ENCODE results near the gene NRG3. TPM values are rescaled to one million over a fixed set of nuclear protein-coding genes. Genes with fewer than 3 reads are reported as not detected.

Gene NRG3
- total RNA-seq, 2 experiments from 2014 or later, result not detected

DNA sequence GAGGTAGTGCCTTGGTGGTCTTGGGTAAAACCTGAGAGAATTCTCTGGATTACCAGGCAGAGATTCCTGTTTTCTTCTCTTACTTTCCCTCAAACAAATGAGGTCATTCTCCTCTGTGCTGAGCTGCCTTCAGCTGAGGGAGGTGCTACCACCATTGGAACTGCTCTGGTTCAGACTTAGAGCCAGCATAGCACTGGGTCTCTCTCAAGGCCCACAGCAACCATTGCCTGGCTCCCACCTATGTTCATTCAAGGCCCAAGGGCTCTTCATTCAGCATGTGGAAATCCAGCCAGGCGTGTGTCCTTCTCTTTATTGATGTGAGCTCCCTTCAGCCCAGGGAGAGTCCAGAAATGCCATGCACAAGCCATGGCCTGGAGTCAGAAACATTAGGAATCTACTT lies 261.1 kb downstream of the NRG3 start:
- H3K4me3 ChIP-seq (ENCODE audit: low read length), result no peak overlapping the region
- Mint-ChIP-seq H3K36me3 (ENCODE audit: low read depth) (no peaks in the 10 kb centered on the region), H3K27ac (no peak overlapping the region), H3K9me3 (peaks cover 8% of the 10 kb centered on the region), H3K27me3 (no peaks in the 10 kb centered on the region), H3K4me3 (no peak overlapping the region), H3K4me1 (ENCODE audit: low read depth) (no peaks in the 10 kb centered on the region)
- DNase-seq (no peak), ATAC-seq (ENCODE audit: poor library complexity) (no peak)
- no peak overlapping the region for H3K27ac ChIP-seq (ENCODE audit: low read depth in 1 of 2, low read length in 2 of 2)
- ChIA-PET POLR2A (no interaction called here), CTCF (no interaction called here)
- H3K4me1 ChIP-seq (ENCODE audit: insufficient read depth, low read length), result no peaks in the 10 kb centered on the region
- intact Hi-C loops (cut with DNase I, micrococcal nuclease), result no loop called here
- TF ChIP-seq CTCF (IDR thresholded peaks at IDR 0.05), result no peak
- H3K36me3 ChIP-seq (ENCODE audit: insufficient read depth, low read length), result no peaks in the 10 kb centered on the region
- no peaks in the 10 kb centered on the region for H3K27me3 ChIP-seq (ENCODE audit: control insufficient read depth in 1 of 2, insufficient read depth in 2 of 2, low read length in 2 of 2)
- H3K9me3 ChIP-seq (ENCODE audit: control insufficient read depth in 1 of 2, insufficient read depth in 1 of 2, low read length in 2 of 2), result no peaks in the 10 kb centered on the region

- POLR2A ChIA-PET, result no interaction called here
- ATAC-seq (ENCODE audit: poor library complexity), result no peak
- Histone ChIP-seq H3K36me3 (ENCODE audit: insufficient read depth, low read length) (no peaks in the 10 kb centered on the region), H3K9me3 (ENCODE audit: control insufficient read depth in 1 of 2, insufficient read depth in 1 of 2, low read length in 2 of 2) (peaks cover 0 to 4% of the 10 kb centered on the region in 2 experiments), H3K4me1 (ENCODE audit: insufficient read depth, low read length) (no peaks in the 10 kb centered on the region), H3K4me3 (ENCODE audit: low read length) (no peak overlapping the region), H3K27me3 (ENCODE audit: control insufficient read depth in 1 of 2, insufficient read depth in 2 of 2, low read length in 2 of 2) (no peaks in the 10 kb centered on the region), H3K27ac (ENCODE audit: low read depth in 1 of 2, low read length in 2 of 2) (no peak overlapping the region)
- CTCF ChIA-PET, result no interaction called here
- H3K4me1 Mint-ChIP-seq (ENCODE audit: low read depth), result no peaks in the 10 kb centered on the region
- no peak overlapping the region for H3K27ac Mint-ChIP-seq
- peaks cover 6% of the 10 kb centered on the region for H3K9me3 Mint-ChIP-seq
- no peak overlapping the region for H3K4me3 Mint-ChIP-seq
- intact Hi-C loops (cut with DNase I, micrococcal nuclease), result no loop called here
- no peaks in the 10 kb centered on the region for H3K27me3 Mint-ChIP-seq
- DNase-seq, result no peak
- TF ChIP-seq CTCF (IDR thresholded peaks at IDR 0.05), result no peak
- no peaks in the 10 kb centered on the region for H3K36me3 Mint-ChIP-seq (ENCODE audit: low read depth)
These were observed 269.2 kb downstream of the NRG3 start for GRCh38 chr10:82144153-82144552.

- H3K4me3 ChIP-seq (ENCODE audit: low read length), result no peak overlapping the region
- H3K36me3 ChIP-seq (ENCODE audit: insufficient read depth, low read length), result no peaks in the 10 kb centered on the region
- Mint-ChIP-seq H3K4me3 (no peak overlapping the region), H3K4me1 (ENCODE audit: low read depth) (no peaks in the 10 kb centered on the region), H3K9me3 (peaks cover 7% of the 10 kb centered on the region), H3K27me3 (no peaks in the 10 kb centered on the region), H3K36me3 (ENCODE audit: low read depth) (no peaks in the 10 kb centered on the region), H3K27ac (no peak overlapping the region)
- intact Hi-C loops (cut with DNase I, micrococcal nuclease), result no loop called here
- ChIA-PET POLR2A (no interaction called here), CTCF (no interaction called here)
- DNase-seq (no peak), ATAC-seq (ENCODE audit: poor library complexity) (no peak)
- no peak for TF ChIP-seq CTCF (IDR thresholded peaks at IDR 0.05)
- H3K27me3 ChIP-seq (ENCODE audit: control insufficient read depth in 1 of 2, insufficient read depth in 2 of 2, low read length in 2 of 2), result no peaks in the 10 kb centered on the region
- H3K4me1 ChIP-seq (ENCODE audit: insufficient read depth, low read length), result no peaks in the 10 kb centered on the region
- peaks cover 0 to 10% of the 10 kb centered on the region in 2 experiments for H3K9me3 ChIP-seq (ENCODE audit: control insufficient read depth in 1 of 2, insufficient read depth in 1 of 2, low read length in 2 of 2)
- no peak overlapping the region for H3K27ac ChIP-seq (ENCODE audit: low read depth in 1 of 2, low read length in 2 of 2)
These were observed 273.8 kb downstream of the NRG3 start for GRCh38 chr10:82148764-82149163.
